Spinal cord (tissue), 10 donors: ENCODE data around the gene OR6K3. TPM values are rescaled to one million over a fixed set of nuclear protein-coding genes. Genes with fewer than 3 reads are reported as not detected.

ENCODE experiments used
- DNase-seq, 6 donors: peaks; one replicate each; pipeline versions ENCODE4 v3.0.0 to v3.0.0-alpha.2; 2013 to 2015; ENCODE audit warnings: low spot score in 6 of 6, low read depth in 4 of 6
- H3K27ac ChIP-seq: one replicate; pipeline ENCODE4 v1.5.1; 2013; ENCODE audit warnings: low read depth, low read length, control low read depth
- H3K27me3 ChIP-seq: one replicate; pipeline ENCODE4 v1.6.1; 2013; ENCODE audit warnings: low read length; ENCODE audit not compliant: control insufficient read depth, insufficient read depth
- H3K36me3 ChIP-seq: one replicate; pipeline ENCODE4 v1.6.1; 2013; ENCODE audit warnings: low read length; ENCODE audit not compliant: control insufficient read depth, insufficient read depth
- H3K4me1 ChIP-seq: one replicate; pipeline ENCODE4 v1.6.1; 2013; ENCODE audit warnings: low read length; ENCODE audit not compliant: control insufficient read depth, insufficient read depth
- H3K4me3 ChIP-seq: one replicate; pipeline ENCODE4 v1.5.1; 2013; ENCODE audit warnings: low read depth, low read length, control low read depth
- H3K9me3 ChIP-seq: one replicate; pipeline ENCODE4 v1.6.1; 2013; ENCODE audit warnings: low read length; ENCODE audit not compliant: control insufficient read depth, insufficient read depth
- WGBS: methylation state at CpG from one replicate; pipeline ENCODE4 v1.1.5; 2013; ENCODE audit warnings: missing lambda C conversion rate; ENCODE audit not compliant: insufficient coverage; 5-methylcytosine and 5-hydroxymethylcytosine counted together
- polyA plus RNA-seq, 2 donors: library from polyadenylated mRNA; unstranded; fragments of 120-200 nt; gene quantifications; one replicate each; pipeline ENCODE4 v1.2.1, GENCODE V29; 2013; ENCODE audit not compliant: insufficient read length in 2 of 2
- total RNA-seq, 2 donors: library from RNA; depleted of rRNA in 1 of 2; stranded (reverse); fragments of 120-200 nt in 1 of 2; fragments of >200 nt in 1 of 2; gene quantifications; one replicate each; pipeline versions ENCODE4 v1.2.3 to v1.2.4, GENCODE V29; 2013 to 2014
- donor health status: healthy.

OR6K3 gene
- total and polyA plus RNA-seq, 4 donors, result not detected

DNA sequence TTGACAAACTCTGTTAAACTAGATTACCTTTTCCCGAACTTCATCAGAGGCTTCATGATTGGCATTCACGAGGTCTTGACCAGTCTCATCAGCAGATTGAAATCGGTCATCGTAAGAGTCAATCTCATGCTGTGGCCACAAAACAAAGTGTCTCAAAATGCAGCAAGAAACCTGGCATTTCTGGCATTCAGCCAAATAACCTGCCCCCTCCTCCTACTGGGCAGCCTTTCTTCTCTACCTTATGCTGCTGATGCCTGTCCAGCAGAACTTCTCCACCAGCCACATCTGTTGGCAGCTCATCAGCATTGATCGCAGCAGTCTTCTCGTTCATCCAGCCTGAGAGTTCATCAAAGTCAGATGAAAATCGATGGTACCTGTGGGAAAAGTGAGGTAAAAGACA, 46.2 kb downstream of the OR6K3 start:
- no peak for DNase-seq
- no peaks in the 10 kb centered on the region for H3K9me3 ChIP-seq
- H3K4me1 ChIP-seq, result no peaks in the 10 kb centered on the region
- no peaks in the 10 kb centered on the region for H3K27me3 ChIP-seq
- H3K4me3 ChIP-seq, result no peak overlapping the region
- 92% methylated on average over 7 of the region's 7 CpGs for WGBS
- H3K27ac ChIP-seq, result no peak overlapping the region
- H3K36me3 ChIP-seq, result no peaks in the 10 kb centered on the region

Other genes with a start within 250 kb of the OR6K3 start
- not detected for gene OR10R2, start 248.5 kb downstream of the OR6K3 start, total RNA-seq
- gene OR10R2, start 248.5 kb downstream of the OR6K3 start, polyA plus RNA-seq, result not detected
- not detected for gene OR6Y1, start 166.3 kb downstream of the OR6K3 start, total RNA-seq
- gene OR6Y1, start 166.3 kb downstream of the OR6K3 start, polyA plus RNA-seq, result not detected
- gene OR6P1, start 150.1 kb downstream of the OR6K3 start, total RNA-seq, result not detected
- not detected for gene OR6P1, start 150.1 kb downstream of the OR6K3 start, polyA plus RNA-seq
- gene OR10X1, start 140.8 kb downstream of the OR6K3 start, total RNA-seq, result not detected
- not detected for gene OR10X1, start 140.8 kb downstream of the OR6K3 start, polyA plus RNA-seq
- not detected for gene OR10Z1, start 115.5 kb downstream of the OR6K3 start, total RNA-seq
- gene OR10Z1, start 115.5 kb downstream of the OR6K3 start, polyA plus RNA-seq, result under 1 TPM; 0.03 to 0.08 TPM
- gene SPTA1, start 34.0 kb downstream of the OR6K3 start, total RNA-seq, result 10 to 100 TPM in 1 of 2 donors, 1 to 10 TPM in 1; 4.7 to 15.4 TPM
- gene SPTA1, start 34.0 kb downstream of the OR6K3 start, polyA plus RNA-seq, result under 1 TPM; 0.57 to 0.78 TPM
- gene OR6K2, start 20.1 kb downstream of the OR6K3 start, total RNA-seq, result not detected
- gene OR6K2, start 20.1 kb downstream of the OR6K3 start, polyA plus RNA-seq, result not detected
- gene OR6K6, start 34.0 kb upstream of the OR6K3 start, total RNA-seq, result not detected
- gene OR6K6, start 34.0 kb upstream of the OR6K3 start, polyA plus RNA-seq, result not detected
- not detected for gene OR6N1, start 51.5 kb upstream of the OR6K3 start, total RNA-seq
- not detected for gene OR6N1, start 51.5 kb upstream of the OR6K3 start, polyA plus RNA-seq
- gene OR6N2, start 60.5 kb upstream of the OR6K3 start, total RNA-seq, result not detected
- gene OR6N2, start 60.5 kb upstream of the OR6K3 start, polyA plus RNA-seq, result not detected
- gene MNDA, start 110.6 kb upstream of the OR6K3 start, total RNA-seq, result 10 to 100 TPM in 1 of 2 donors, 1 to 10 TPM in 1; 4.4 to 38.1 TPM
- gene MNDA, start 110.6 kb upstream of the OR6K3 start, polyA plus RNA-seq, result 1 to 10 TPM; 3.3 to 5.0 TPM
- gene PYHIN1, start 210.8 kb upstream of the OR6K3 start, total RNA-seq, result under 1 TPM in 1 of 2 donors, not detected in 1; 0.30 TPM
- not detected for gene PYHIN1, start 210.8 kb upstream of the OR6K3 start, polyA plus RNA-seq